ENCODE data around the gene IL17B. TPM values are rescaled to one million over a fixed set of nuclear protein-coding genes. Genes with fewer than 3 reads are reported as not detected.

The IL17B gene
- total RNA-seq, 3 donors from 2014 or later, result not detected

GRCh38 chr5:149409268-149409948 lies 30.3 kb upstream of the IL17B start:
- ATAC-seq (no peak), DNase-seq (no peak)
- Mint-ChIP-seq H3K4me1 (ENCODE audit: low read depth) (no peaks in the 10 kb centered on the region), H3K9me3 (no peaks in the 10 kb centered on the region), H3K4me3 (no peak overlapping the region), H3K36me3 (ENCODE audit: insufficient read depth) (no peaks in the 10 kb centered on the region), H3K27me3 (ENCODE audit: low read depth) (peaks cover 2% of the 10 kb centered on the region)

GRCh38 chr5:149408252-149409099 lies 29.4 kb upstream of the IL17B start:
- no peaks in the 10 kb centered on the region for H3K36me3 Mint-ChIP-seq (ENCODE audit: insufficient read depth)

GRCh38 chr5:149407323-149408251 lies 28.5 kb upstream of the IL17B start:
- Mint-ChIP-seq H3K9me3 (no peaks in the 10 kb centered on the region), H3K4me3 (no peak overlapping the region), H3K27me3 (ENCODE audit: low read depth) (peaks cover 2% of the 10 kb centered on the region), H3K4me1 (ENCODE audit: low read depth) (no peaks in the 10 kb centered on the region), H3K36me3 (ENCODE audit: insufficient read depth) (no peaks in the 10 kb centered on the region)
- no peak for DNase-seq
- no peak for ATAC-seq

More at GRCh38 chr5:149408252-149409099, 29.4 kb upstream of the IL17B start:
- Mint-ChIP-seq H3K27me3 (ENCODE audit: low read depth) (peaks cover 2% of the 10 kb centered on the region), H3K4me3 (no peak overlapping the region), H3K4me1 (ENCODE audit: low read depth) (no peaks in the 10 kb centered on the region), H3K9me3 (no peaks in the 10 kb centered on the region)
- DNase-seq (no peak), ATAC-seq (no peak)

- H3K4me1 Mint-ChIP-seq (ENCODE audit: low read depth), result no peaks in the 10 kb centered on the region
- no peak overlapping the region for H3K4me3 Mint-ChIP-seq
- DNase-seq (no peak), ATAC-seq (no peak)
- H3K36me3 Mint-ChIP-seq (ENCODE audit: insufficient read depth), result no peaks in the 10 kb centered on the region
- no peaks in the 10 kb centered on the region for H3K9me3 Mint-ChIP-seq
- H3K27me3 Mint-ChIP-seq (ENCODE audit: low read depth), result peaks cover 2% of the 10 kb centered on the region
Observed at GRCh38 chr5:149406979-149407306, 27.9 kb upstream of the IL17B start.

- ATAC-seq, result no peak
- no peaks in the 10 kb centered on the region for H3K36me3 Mint-ChIP-seq (ENCODE audit: insufficient read depth)
- H3K4me1 Mint-ChIP-seq (ENCODE audit: low read depth), result no peaks in the 10 kb centered on the region
Observed at GRCh38 chr5:149406203-149406978, 27.3 kb upstream of the IL17B start.

GRCh38 chr5:149405550-149406202 lies 26.6 kb upstream of the IL17B start:
- Mint-ChIP-seq H3K27me3 (ENCODE audit: low read depth) (peaks cover 2% of the 10 kb centered on the region), H3K4me1 (ENCODE audit: low read depth) (no peaks in the 10 kb centered on the region), H3K4me3 (no peak overlapping the region), H3K9me3 (no peaks in the 10 kb centered on the region), H3K36me3 (ENCODE audit: insufficient read depth) (no peaks in the 10 kb centered on the region)
- DNase-seq (no peak), ATAC-seq (no peak)

More at GRCh38 chr5:149406203-149406978, 27.3 kb upstream of the IL17B start:
- Mint-ChIP-seq H3K9me3 (no peaks in the 10 kb centered on the region), H3K27me3 (ENCODE audit: low read depth) (peaks cover 2% of the 10 kb centered on the region), H3K4me3 (no peak overlapping the region)
- DNase-seq, result no peak

- no peaks in the 10 kb centered on the region for H3K9me3 Mint-ChIP-seq
- H3K27me3 Mint-ChIP-seq (ENCODE audit: low read depth), result peaks cover 2% of the 10 kb centered on the region
Observed at GRCh38 chr5:149404746-149405549, 25.9 kb upstream of the IL17B start.

GRCh38 chr5:149403923-149404745 lies 25.0 kb upstream of the IL17B start:
- no peak for ATAC-seq

More at GRCh38 chr5:149404746-149405549, 25.9 kb upstream of the IL17B start:
- DNase-seq, result no peak
- no peak for ATAC-seq
- H3K4me1 Mint-ChIP-seq (ENCODE audit: low read depth), result no peaks in the 10 kb centered on the region
- no peaks in the 10 kb centered on the region for H3K36me3 Mint-ChIP-seq (ENCODE audit: insufficient read depth)
- H3K4me3 Mint-ChIP-seq, result no peak overlapping the region

GRCh38 chr5:149402291-149402690 lies 23.2 kb upstream of the IL17B start:
- Mint-ChIP-seq H3K4me1 (ENCODE audit: low read depth) (no peaks in the 10 kb centered on the region), H3K36me3 (ENCODE audit: insufficient read depth) (no peaks in the 10 kb centered on the region), H3K4me3 (no peak overlapping the region), H3K9me3 (no peaks in the 10 kb centered on the region), H3K27me3 (ENCODE audit: low read depth) (peaks cover 2% of the 10 kb centered on the region)
- DNase-seq, result no peak
- ATAC-seq, result no peak

More at GRCh38 chr5:149403923-149404745, 25.0 kb upstream of the IL17B start:
- H3K9me3 Mint-ChIP-seq, result no peaks in the 10 kb centered on the region
- no peaks in the 10 kb centered on the region for H3K36me3 Mint-ChIP-seq (ENCODE audit: insufficient read depth)
- peaks cover 2% of the 10 kb centered on the region for H3K27me3 Mint-ChIP-seq (ENCODE audit: low read depth)
- no peak overlapping the region for H3K4me3 Mint-ChIP-seq
- no peak for DNase-seq
- H3K4me1 Mint-ChIP-seq (ENCODE audit: low read depth), result no peaks in the 10 kb centered on the region

GRCh38 chr5:149401051-149401450 lies 22.0 kb upstream of the IL17B start:
- no peaks in the 10 kb centered on the region for H3K36me3 Mint-ChIP-seq (ENCODE audit: insufficient read depth)
- no peak overlapping the region for H3K4me3 Mint-ChIP-seq

GRCh38 chr5:149400304-149400703 lies 21.2 kb upstream of the IL17B start:
- H3K4me3 Mint-ChIP-seq, result no peak overlapping the region
- ATAC-seq, result no peak
- no peaks in the 10 kb centered on the region for H3K4me1 Mint-ChIP-seq (ENCODE audit: low read depth)
- DNase-seq, result no peak
- no peaks in the 10 kb centered on the region for H3K36me3 Mint-ChIP-seq (ENCODE audit: insufficient read depth)
- no peaks in the 10 kb centered on the region for H3K27me3 Mint-ChIP-seq (ENCODE audit: low read depth)
- H3K9me3 Mint-ChIP-seq, result no peaks in the 10 kb centered on the region

More at GRCh38 chr5:149401051-149401450, 22.0 kb upstream of the IL17B start:
- Mint-ChIP-seq H3K4me1 (ENCODE audit: low read depth) (no peaks in the 10 kb centered on the region), H3K9me3 (no peaks in the 10 kb centered on the region), H3K27me3 (ENCODE audit: low read depth) (no peaks in the 10 kb centered on the region)
- no peak for DNase-seq
- no peak for ATAC-seq

- Mint-ChIP-seq H3K4me1 (ENCODE audit: low read depth) (no peaks in the 10 kb centered on the region), H3K9me3 (no peaks in the 10 kb centered on the region), H3K36me3 (ENCODE audit: insufficient read depth) (no peaks in the 10 kb centered on the region), H3K27me3 (ENCODE audit: low read depth) (no peaks in the 10 kb centered on the region), H3K4me3 (no peak overlapping the region)
- no peak for DNase-seq
- no peak for ATAC-seq
Observed at GRCh38 chr5:149399775-149400174, 20.7 kb upstream of the IL17B start.

Measured in activated T-cell treated with anti-CD3 and anti-CD28 coated beads, Interleukin-2, amount 50 U/mL, for 4 hours (primary cell).